Activated CD4-positive, alpha-beta T cell treated with anti-CD3 and anti-CD28 coated beads, Interleukin-2, amount 50 U/mL, for 16 hours (primary cell): ENCODE data around the gene C17orf50.
"Not testable (repeated sequence)": the region's sequence is repeated elsewhere in the genome, so short reads cannot be mapped to it uniquely, and the experiment has no call there.

Experiments
- DNase-seq: peaks from one replicate; pipeline ENCODE4 v3.0.0-alpha.2; 2020

C17orf50 gene

GRCh38 chr17:35735036-35735805, 25.5 kb upstream of the C17orf50 start:
- no peak for DNase-seq

DNA sequence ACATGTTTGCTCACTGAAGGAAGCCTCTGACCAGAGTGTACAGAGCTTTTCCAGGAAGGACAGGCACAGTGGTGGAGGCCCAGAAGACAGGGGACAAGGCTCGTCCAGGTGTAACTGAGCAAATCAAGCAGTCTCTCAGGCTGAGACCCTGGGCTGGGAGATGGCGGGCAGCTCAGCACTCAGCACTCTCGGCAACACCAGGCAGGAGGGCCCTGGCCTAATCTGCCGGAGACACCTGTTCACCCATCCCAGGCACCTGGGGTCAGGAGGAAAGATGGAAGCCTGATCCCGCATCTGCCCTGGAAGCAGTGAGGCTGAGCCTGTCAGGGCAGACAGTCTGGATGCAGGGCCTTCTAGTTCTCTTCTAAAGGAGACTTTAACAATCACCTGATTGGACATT, 24.5 kb upstream of the C17orf50 start:
- no peak for DNase-seq

DNA sequence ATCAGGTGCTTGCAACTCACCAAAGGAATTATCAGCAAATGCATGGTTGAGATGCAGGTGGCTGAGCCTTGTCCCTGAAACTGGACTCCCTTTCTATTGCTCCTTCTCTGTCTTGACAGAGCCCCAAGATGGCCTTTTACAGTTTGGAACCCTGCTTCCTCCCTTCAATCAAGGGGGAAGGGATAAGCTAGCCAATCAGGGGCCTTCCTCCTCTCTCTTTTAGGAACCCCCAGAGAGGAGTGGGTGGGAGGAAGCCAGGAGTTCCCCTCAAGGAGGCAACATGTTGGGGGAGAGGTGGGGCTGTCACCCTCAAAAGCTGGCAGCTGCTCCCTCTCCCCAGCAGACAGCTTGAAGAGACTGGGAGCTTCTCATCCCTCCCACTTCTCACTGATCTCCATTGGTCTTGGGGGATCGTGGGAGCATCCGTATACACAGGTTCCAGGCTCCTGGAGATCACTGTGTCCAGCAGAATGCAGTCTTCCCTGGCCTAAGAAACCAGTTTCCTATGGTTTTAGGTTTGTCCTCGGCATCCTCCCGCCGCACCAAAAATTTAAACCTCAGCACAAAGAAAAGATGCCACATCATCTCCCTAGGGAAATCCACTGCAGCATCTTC, 22.1 kb upstream of the C17orf50 start:
- DNase-seq: no peak

GRCh38 chr17:35740216-35740615, 20.5 kb upstream of the C17orf50 start:
- DNase-seq: no peak

DNA sequence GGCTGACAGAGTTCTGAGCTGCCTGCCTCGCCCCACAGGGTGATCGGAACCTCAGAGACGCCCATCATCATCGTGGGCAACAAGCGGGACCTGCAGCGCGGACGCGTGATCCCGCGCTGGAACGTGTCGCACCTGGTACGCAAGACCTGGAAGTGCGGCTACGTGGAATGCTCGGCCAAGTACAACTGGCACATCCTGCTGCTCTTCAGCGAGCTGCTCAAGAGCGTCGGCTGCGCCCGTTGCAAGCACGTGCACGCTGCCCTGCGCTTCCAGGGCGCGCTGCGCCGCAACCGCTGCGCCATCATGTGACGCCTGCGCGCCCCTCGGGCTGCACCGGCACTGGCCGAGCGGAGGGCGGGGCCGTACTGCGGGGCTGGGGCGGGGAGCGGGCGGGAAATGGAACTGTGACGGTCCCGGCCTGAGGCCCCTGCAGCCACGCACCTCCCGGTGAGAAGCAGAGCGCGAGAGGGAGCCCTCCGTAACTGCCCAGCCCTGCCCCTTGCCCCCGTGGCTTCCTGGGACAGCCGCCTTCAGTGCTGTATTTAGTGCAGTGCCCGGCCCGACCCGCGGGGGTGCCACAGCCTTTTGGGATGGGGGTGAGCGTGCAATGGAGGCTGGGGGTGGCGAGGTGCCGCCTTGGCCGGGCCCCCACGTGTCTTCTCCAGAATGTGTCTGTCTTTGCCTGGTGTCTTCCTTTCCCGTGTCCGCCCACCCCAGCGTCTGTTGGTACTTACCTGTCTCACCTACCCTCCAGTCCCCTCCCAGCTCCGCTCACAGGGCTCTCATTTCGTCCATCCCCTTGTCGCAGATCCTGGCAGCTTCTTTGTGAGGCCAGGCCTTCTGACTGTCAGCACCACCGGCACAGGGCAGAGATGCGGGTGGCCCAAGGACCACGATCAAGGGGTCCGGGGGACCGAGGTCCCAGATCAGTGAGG, 19.4 kb upstream of the C17orf50 start:
- DNase-seq: peak; percentile 16

- no peak for DNase-seq
Measured at GRCh38 chr17:35742496-35742895, 18.2 kb upstream of the C17orf50 start.

- DNase-seq: no peak
Measured at GRCh38 chr17:35742896-35743477, 17.7 kb upstream of the C17orf50 start.

- no peak for DNase-seq
Measured at GRCh38 chr17:35743626-35744328, 16.9 kb upstream of the C17orf50 start.

GRCh38 chr17:35744830-35745229, 15.9 kb upstream of the C17orf50 start:
- DNase-seq: no peak

DNA sequence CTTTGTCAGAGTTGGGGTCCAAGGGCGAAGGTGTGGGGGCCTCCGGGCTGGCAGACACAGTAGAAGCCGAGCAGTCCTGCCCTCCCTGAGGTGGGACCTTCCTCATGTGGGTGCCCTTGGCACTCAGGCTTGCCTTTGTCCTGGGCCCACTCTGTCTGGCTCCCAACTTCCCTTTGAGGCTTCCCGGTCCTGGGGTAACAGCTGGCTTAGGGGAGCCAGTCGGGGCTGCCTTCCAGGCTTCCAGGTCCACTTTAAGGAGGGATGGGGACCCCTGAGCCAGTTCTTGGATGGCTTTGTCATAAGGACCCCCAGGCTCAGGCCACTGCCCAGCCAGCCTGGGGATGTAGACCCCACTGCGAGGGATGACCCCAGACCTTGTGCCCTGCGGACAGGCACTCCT, 15.4 kb upstream of the C17orf50 start:
- DNase-seq: no peak

- no peak for DNase-seq
Measured at GRCh38 chr17:35745749-35746320, 14.9 kb upstream of the C17orf50 start.

DNA sequence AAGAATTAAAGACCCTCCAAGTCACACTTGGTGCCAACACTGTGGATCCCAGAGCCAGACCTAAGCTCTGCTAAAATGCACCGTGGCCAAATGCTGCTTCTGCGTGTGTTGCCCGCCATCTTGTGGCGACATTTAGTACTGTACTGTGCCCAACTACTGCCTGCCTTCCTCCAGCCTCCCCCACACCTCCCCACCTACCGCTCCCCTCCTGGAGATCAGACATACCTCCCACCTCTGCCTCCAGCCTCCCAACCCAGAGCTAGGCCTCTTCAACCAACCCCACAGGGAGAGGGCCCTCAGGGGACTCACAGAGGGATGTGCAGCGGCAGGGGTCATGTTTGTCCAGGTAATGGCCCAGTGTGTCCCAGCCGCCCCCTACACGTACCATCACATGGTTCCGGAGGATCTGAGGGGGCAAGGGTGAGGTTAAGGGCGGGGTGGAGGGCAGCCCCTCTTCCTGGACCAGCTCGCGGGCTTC, 13.1 kb upstream of the C17orf50 start:
- peak; percentile 80 for DNase-seq

- DNase-seq: no peak
Measured at GRCh38 chr17:35748341-35748841, 12.3 kb upstream of the C17orf50 start.

GRCh38 chr17:35748979-35749378, 11.7 kb upstream of the C17orf50 start:
- no peak for DNase-seq

GRCh38 chr17:35749560-35750412, 10.9 kb upstream of the C17orf50 start:
- no peak for DNase-seq

DNA sequence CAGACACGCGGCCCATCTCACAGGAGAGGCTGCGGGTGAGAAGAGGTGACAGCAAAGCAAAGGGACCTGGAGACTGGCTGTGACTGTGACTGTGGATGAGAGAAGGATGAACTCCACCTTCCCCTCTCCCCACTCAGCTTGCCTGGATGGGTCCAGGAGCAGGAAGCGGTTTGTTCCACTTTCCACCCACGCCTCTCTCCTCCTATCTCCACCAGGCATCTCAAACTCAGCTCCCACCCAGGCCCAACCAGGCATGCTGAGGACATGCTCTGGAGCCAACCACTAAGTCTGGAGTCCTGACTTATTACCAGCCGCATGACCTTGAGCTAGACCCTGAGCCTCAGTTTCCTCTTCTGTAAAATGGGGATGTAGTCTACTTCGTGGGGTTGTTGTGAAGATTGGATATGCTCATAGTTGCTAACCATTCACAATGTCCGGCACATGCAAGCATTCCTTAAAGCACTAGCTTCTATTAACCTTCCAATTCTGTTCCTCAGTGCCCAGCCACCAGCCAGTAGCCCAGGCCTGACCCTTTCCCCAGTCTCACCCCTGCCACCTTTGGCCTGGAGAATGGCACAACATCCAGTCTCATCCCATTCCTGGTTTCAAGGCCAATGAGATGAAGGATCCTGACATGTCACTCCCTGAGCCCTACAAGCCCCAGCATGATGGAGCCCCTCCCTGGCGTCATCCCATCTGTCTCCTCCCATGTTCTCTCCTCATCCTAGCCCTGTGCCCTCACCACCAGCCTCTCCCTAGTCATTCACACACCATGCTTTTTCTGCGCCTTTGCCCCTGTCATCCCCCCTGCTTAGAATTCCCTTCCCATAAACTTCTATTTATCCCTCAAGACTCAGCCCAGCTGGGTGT, 9.9 kb upstream of the C17orf50 start:
- no peak for DNase-seq

DNA sequence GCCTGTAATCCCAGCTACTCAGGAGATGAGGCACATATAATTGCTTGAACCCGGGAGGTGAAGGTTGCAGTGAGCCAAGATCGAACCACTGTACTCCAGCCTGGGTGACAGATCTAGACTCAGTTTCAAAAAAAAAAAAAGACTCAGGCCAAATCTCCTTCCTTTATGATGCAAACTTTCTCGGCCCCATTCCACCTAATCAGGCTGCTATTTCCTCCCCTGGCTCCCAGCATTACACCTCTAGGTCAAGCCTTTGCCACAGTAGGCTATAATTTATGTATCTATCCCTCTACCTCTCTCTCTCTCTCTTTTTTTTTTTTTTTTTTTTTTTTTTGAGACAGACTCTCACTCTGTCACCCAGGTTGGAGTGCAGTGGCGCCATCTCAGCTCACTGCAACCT, 9.1 kb upstream of the C17orf50 start:
- DNase-seq: not testable (repeated sequence)

DNA sequence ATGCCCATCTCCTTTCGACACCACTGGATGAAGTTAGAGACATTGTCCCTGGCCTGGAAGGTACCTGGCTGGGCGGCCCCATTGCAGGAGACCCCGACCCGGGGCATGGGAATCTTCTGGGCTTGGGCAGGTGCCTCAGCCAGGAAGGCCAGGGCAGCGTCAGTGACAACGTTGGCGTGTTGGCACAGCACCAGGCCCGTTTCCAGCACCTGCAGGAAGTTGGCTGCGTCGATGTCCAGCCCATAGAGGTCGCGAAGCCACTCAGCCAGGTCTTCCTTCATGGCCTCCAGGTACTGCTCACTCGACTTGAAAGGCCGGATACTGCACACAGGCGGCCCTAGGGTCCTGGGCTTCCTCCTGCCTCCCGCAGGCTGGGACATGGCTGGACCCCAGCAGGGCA, 8.2 kb upstream of the C17orf50 start:
- DNase-seq: no peak

DNA sequence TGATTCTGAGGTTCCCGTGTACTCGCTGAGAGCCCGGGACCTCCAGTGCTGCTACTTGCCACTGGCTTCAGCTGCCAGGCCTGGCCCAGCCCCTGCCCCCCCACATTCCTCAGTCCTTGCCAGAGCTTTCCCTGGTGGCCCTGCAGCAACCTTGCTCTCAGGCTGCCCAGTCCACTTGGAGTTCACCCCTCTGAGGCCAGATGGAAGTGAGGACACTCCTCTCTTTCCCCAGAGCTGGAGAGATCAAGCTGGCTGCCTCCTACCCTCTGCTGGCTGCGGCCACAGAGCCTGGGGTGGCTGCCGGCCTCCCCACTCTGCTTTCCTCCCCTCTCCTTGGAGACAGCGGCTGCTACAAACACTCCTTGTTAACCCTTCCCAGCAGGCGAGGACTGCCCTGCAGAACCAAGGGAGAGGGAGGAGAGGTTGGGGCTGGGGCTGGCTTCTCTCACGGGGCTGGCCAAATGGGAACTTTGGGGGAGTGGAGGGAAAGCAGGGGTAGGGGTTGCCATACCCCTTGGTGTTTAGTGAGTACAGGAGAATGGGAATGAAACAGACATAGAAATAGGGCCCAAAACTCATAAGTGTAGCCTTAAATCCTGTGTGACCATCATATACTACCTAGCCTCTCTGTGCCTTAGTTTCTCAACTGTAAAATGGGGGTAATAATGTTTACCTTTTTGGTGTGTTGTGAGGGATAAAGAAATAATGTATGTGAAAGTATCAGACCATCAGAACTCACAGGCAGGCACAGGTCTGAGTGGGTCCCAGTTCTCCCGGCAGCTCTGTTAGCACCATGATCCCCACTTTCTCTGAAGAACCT, 7.5 kb upstream of the C17orf50 start, which contains the start of gene GAS2L2:
GAS2L2 (minus strand) TSS at position 295 of the 820 bp plus-strand sequence. CDS start 389 bp downstream, outside the sequence.
- no peak for DNase-seq
